GDM1 (cell line): ENCODE data around the gene MEOX1.

ENCODE experiments used
- DNase-seq: peaks from one replicate; lab custom pipeline; 2025; lab: John Stamatoyannopoulos, UW

Gene MEOX1

DNA sequence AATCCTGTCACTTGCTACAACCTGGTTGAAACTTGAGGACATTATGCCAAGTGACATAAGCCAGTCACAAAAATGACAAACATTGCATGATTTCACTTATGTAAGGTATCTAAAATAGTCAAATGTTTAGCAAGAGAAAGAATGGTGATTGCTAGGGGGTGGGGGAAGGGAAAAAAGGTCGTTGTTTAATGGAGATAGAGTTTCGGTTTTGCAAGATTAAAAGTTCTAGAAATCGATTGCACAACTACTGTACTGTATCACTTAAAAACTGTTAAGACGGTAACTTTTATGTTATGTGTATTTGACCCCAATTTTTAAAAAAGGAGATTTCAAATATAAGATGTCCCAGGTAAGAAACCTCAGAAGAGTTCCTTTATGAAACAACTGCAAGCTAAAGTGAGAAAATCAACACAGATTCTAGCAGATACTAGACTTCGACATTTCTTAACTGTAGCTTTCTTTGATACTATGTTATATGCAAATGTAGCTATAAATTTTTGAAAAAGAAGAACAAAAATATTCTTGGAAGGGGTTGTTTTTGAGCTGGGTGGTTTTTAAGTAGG lies 5.9 kb downstream of the MEOX1 start:
- DNase-seq: no peak

- no peak for DNase-seq
Observed at GRCh38 chr17:43652124-43652480, 9.6 kb downstream of the MEOX1 start.

GRCh38 chr17:43650471-43650870 lies 11.3 kb downstream of the MEOX1 start:
- DNase-seq: no peak

DNA sequence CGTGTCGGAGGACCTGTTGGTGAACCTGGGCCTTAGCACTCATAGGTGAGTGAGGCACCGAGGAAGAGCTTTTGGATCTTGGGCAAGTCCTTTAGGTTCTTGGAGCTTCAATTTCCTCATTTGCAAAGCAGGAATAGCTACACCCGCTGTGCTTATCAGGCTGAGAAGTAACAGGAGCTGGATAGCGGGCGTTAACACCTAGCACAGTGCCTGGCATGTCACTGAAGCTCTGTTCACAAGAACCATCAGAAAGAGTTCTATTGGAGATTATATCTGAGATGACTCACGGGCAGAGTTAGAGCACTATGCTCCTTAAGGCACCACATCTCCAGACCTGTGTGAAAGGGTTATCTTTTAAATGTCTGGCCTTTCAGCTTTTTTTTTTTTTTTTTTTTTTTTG lies 12.8 kb downstream of the MEOX1 start:
- no peak for DNase-seq

DNA sequence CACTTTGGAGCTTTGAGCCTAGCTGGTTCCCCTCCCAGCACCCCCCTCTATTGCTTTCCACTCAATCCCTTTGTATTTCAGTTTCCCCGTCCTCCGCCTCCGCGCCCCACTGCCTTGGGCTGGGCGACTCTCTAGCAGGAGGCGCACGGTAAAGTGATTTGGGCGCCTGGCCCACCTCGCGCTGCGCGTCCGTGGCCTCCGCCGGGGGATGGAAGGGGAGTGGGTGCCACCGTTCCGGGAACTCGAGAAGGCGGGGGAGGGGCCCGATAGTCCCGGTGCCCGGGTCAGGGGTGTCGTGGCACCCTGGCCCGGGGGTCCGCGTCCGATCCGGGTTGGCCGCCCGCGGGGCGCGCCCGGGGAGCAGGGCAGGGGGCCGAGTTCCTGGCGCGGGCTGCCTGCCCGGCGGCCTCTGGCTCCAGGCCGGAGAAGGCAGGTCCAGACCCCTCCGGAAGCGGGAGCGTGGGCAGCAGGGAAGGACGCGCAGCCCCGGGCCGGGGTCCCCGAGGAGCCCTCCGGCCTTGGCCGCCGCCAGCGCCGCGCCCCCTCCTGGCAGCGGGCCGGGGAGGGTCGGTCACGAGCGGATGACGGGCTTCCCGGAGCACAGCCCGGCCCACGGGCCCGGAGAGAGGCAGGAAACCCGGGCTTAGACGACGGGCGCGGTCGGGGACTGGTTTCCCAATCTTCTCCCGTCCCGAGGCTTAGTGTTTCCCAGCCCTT lies 15.8 kb downstream of the MEOX1 start:
- no peak for DNase-seq

DNA sequence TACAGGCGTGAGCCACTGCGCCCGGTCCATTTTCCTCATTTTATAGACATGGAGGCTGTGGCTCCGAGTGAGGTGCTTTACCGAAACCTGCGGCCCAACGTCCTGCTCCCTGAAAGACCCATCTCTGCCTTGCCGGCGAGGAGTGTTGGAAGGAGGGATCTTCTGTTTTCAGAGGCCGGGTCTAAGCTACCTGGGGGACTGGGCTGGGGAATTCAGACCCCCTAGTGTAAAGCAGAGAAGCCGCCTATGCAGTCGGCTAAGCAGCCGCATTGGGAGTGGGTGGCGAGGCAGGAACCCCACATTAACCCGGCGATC lies 16.3 kb downstream of the MEOX1 start:
- no peak for DNase-seq

- no peak for DNase-seq
Observed at GRCh38 chr17:43644081-43644480, 17.6 kb downstream of the MEOX1 start.

DNA sequence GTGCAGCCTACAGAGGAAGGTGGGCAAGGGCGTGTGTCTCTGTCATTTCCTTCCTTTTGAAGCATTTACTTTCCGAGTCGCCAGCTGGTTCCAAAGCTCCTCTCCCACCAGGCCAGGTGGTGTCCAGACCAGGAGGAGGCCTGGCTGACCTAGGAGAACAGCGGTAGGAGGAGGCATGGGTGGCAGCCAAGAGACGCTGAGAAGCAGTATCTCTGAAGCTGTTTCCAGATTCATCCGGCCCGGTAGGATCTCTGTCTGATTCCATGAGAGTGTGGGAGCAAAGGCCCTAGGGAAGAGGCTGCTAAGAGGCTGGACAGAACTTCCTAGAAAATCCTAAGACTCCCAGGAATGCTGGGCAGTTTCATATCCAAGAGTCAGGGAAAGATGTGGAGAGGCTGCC lies 20.3 kb downstream of the MEOX1 start:
- no peak for DNase-seq

DNA sequence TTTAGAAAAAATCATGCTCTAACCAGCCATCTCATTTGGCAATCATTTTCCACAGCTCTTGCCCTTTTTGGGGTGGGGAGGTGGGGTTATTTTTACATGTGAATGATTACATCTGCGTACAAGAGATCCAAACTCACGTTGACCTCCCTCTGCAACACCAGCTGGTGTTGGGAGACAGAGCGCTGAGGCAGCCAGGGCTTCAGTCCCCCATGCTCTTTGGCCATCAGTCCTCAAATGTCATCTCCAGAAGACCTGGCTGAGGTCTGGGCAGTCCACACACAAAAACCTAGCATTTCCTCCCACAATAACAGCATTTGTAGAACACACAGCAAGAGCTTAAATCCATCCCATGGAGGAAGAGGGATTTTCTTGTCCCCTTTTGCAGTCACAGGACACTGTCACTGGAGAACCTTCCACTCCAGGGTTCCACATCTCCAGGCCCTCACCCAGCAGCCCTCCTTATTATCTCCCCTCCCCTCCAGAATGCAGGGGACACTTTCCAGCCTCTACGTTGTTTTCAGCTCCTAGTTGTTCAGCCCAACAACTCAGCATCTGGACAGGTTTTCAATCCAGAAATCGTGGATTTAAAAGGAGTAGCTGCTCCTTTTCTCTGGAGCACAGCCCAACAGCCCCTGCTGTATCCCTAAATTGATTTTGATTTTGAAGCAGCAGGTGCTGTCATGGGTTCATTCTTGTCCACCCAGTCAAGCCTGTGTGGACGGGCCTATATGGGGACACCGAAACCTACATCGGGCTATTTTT lies 21.1 kb downstream of the MEOX1 start:
- no peak for DNase-seq

DNA sequence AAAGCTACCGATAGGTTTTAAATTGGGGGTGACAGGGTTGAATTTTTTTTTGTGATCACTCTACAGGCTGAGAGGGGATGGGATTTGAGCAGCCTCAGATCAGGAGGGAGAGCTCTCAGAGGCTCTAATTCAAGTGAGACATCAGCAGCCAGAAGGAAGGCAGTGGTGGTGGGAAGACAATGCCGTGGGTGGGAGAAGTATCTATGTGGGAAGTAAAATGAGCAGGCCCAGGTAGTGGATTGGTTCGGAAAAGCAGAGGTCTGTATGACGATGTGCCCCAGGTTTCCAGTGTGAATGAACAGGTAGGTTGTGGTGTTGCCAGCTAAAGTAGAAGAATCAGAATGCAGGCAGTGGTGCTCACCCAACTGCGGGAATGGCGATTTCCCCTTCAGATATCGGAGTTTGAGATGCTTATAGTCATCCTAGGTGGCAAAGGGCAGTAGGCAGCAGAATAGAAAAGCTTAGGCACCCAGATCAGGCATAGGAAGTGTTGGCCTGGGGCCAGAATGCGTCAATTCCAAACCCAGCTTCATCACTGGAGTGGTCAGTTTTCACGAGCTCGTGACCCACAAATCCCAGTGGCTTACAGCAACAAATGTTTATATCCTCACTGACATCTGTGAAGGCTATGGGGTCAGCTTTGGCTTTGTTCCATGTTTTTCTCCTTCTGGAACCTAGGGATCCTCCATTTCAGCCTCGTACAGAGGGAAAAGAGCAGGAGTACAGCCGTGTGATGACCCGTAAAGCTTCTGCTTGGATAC lies 24.0 kb downstream of the MEOX1 start:
- DNase-seq: no peak

DNA sequence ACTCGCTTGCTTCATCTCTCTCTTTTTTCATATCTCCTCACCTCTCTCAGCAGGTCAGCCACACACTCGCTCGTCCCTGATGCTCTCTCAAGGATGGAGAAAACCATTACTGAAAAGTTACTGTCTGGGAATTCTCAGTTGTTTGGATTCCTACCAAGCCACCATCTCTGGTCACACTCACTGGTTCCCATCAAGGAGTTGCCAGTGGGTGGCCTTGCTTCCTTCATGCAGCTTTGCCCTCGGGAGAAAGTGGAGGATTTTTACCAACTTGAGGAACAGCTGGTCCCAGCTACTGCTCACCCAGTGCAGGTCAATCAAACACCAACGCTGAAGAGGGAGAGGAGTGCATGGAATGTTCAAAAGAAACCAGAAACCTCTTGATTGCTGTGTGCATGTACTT lies 25.3 kb downstream of the MEOX1 start:
- DNase-seq: no peak

DNA sequence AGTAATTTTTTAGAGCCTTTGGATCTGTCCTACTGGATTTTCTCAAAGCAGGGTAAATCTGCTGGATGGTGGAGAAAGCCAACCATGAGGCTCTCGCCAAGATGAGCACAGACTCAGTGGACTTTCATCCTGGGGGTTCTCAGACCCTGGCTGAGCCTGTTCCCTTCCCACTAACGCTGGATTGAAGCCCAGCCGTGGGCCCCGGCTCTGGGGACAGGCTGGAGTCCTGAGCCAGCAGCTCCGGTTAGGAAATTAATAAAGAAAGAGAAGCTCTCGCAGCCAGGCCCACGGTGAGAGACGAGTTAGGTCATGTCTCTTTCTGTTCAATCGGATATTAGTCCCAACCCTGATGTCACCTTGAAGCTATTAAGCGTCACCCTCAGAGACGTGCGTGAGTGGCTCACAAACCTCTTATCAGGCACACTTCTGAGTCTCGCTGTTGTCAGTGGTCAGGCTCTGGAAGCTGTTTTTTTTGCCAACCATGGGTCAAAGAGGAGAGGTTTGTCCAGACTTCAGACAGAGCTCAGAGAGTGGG lies 27.1 kb downstream of the MEOX1 start:
- no peak for DNase-seq

DNA sequence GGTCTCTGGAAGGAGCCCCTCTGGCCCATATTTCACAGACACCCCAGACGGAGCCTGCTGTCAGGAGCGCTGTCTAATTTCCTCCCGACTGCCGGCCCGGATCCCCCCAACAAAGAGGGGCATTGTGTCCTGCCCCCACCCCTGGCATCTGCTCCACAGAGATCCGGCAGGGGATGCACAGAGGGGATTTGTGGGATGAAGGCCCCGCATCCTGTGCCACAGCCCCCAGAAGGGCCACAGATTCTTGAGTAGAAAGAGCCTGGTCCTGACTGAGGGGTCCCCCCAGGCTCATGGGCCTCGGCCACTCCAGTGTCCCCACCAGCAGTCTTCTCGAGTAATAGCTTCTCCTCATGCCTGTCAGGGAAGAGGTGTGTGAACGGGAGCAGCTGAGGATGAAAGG lies 29.5 kb downstream of the MEOX1 start:
- no peak for DNase-seq

GRCh38 chr17:43631429-43631828 lies 30.3 kb downstream of the MEOX1 start:
- DNase-seq: no peak

- no peak for DNase-seq
Observed at GRCh38 chr17:43628089-43628650, 33.6 kb downstream of the MEOX1 start.

GRCh38 chr17:43627653-43628052 lies 34.1 kb downstream of the MEOX1 start:
- no peak for DNase-seq

DNA sequence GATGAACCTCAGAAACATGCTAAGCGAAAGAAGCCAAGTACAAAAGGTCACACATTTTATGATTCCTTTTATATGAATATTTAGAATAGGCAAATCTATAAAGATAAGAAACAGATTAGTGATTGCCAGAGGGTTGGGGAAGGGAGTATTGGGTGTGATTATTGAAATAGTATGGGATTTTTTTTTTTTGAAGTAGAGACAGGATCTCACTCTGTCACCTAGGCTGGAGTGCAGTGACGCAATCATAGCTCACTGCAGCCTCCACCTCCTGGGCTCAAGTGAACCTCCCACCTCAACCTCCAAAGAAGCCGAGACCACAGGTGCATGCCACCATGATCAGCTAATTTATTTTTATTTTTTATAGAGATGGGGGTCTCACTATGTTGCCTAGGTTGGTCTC lies 35.7 kb downstream of the MEOX1 start:
- DNase-seq: no peak

GRCh38 chr17:43625606-43626005 lies 36.1 kb downstream of the MEOX1 start:
- DNase-seq: no peak

DNA sequence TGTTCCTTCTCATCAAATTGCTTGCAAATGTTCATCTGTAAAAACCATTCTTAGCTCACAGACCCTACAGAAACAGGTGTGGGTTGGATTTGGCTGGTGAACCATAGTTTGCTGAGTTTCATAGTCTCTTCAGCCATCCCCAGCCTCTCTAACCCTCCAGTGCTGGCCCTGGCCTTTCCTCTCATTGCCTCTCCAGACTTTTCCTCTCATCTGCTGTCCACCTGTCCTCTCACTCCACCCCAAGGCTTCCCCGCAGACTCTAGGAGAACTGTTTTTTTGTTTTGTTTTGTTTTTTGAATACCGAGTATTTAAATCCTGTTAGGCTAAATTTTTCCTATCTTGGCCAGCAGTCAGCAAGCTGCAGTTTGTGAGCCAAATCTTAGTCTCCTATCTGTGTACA lies 41.1 kb downstream of the MEOX1 start:
- DNase-seq: no peak

GRCh38 chr17:43620147-43620546 lies 41.6 kb downstream of the MEOX1 start:
- DNase-seq: no peak

GRCh38 chr17:43619705-43620104 lies 42.0 kb downstream of the MEOX1 start:
- DNase-seq: no peak

DNA sequence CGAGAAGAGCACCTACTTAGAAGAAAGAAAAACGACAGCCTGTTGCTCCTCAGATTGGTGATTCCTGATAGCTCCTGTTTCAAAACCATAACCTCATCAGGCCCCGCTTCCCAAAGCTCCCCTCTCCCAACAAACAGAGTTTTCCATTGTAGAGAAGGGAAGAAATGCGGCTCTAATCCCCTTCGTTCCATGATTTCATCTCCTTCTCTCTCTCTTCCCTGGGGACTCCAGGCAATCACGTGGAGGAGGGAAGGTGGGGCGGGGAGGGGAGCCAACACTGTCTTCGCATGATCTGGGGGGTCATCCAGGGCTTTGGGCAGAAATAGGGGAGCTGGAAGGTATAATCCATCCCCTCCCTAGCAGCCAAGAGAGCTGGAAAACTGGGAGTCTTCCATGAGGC lies 43.4 kb downstream of the MEOX1 start:
- DNase-seq: no peak
